ENCODE results near the gene WDPCP.

The WDPCP gene

DNA sequence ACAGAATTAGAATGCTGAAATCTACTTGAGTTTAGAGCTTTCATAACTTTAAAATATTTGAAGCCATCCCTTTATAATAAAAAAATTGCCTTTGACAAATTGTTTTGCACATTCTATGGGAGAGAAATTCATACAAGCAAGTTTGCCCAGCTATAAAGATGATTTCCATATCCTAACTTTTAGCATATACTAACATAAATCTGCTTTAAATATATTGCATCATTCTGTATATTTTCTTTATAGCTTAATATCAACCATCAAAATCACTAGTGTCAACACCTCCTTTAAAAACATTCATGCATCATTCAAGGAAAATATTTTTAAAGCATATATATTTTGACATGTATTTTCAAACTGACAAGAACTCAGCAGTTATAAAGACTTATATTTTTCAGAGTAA is 49.9 kb downstream of the WDPCP start:
- Mint-ChIP-seq H3K4me3 (no peak overlapping the region), H3K27me3 (no peaks in the 10 kb centered on the region), H3K36me3 (peaks cover 22% of the 10 kb centered on the region), H3K9me3 (ENCODE audit: low read depth) (peaks cover 9% of the 10 kb centered on the region), H3K4me1 (ENCODE audit: low read depth) (peaks cover 2% of the 10 kb centered on the region), H3K27ac (no peak overlapping the region)

DNA sequence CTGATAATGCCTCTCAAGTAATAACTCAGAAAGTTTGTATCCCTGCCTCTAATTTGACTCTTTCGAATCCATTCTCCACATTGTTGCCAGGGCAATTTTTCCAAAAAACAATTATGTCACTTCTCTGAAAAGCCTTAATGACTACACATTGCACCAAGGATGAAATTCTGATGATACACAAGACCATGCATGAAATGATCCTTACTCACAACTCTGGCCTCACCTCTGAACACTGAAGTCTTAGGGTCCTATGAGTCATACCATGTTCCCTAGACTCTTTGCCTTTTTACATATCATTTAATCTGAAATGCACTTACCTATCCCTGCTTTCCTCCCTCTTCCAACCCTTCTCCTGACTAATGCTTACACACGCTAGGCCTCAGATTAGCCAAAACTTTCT is 51.0 kb downstream of the WDPCP start:
- H3K36me3 Mint-ChIP-seq: peaks cover 33% of the 10 kb centered on the region
- no peaks in the 10 kb centered on the region for H3K27me3 Mint-ChIP-seq
- no peak overlapping the region for H3K4me3 Mint-ChIP-seq
- H3K9me3 Mint-ChIP-seq (ENCODE audit: low read depth): peaks cover 18% of the 10 kb centered on the region
- peaks cover 2% of the 10 kb centered on the region for H3K4me1 Mint-ChIP-seq (ENCODE audit: low read depth)
- no peak overlapping the region for H3K27ac Mint-ChIP-seq

GRCh38 chr2:63530704-63531279 is 57.5 kb downstream of the WDPCP start:
- Mint-ChIP-seq H3K4me3 (no peak overlapping the region), H3K27ac (no peak overlapping the region), H3K4me1 (ENCODE audit: low read depth) (peaks cover 2% of the 10 kb centered on the region), H3K36me3 (peaks cover 46% of the 10 kb centered on the region), H3K9me3 (ENCODE audit: low read depth) (peaks cover 25% of the 10 kb centered on the region), H3K27me3 (no peaks in the 10 kb centered on the region)

DNA sequence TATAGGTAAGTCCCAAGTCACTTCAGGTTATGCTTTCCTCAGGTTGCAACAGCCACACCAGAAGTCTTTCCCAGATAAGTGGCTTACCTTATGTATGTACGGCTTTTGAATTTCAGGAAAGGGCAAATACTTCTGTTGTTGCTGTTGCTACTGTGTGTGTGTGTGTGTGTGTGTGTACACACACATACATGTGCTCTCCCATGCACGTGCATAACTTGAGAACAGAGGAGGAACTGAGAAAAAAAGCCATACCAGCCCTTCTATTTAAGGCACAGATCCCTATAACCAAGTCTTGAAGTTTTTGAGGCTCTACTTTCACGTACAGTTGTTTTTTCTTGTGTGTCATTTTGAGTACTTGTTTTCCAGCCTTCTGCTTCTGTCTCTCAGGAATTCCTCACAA is 62.4 kb downstream of the WDPCP start:
- Mint-ChIP-seq H3K36me3 (peaks cover 53% of the 10 kb centered on the region), H3K4me1 (ENCODE audit: low read depth) (no peaks in the 10 kb centered on the region), H3K27ac (no peak overlapping the region), H3K27me3 (no peaks in the 10 kb centered on the region), H3K4me3 (no peak overlapping the region), H3K9me3 (ENCODE audit: low read depth) (peaks cover 43% of the 10 kb centered on the region)

GRCh38 chr2:63522950-63523349 is 65.3 kb downstream of the WDPCP start:
- H3K4me3 Mint-ChIP-seq: no peak overlapping the region
- peaks cover 3% of the 10 kb centered on the region for H3K4me1 Mint-ChIP-seq (ENCODE audit: low read depth)
- no peaks in the 10 kb centered on the region for H3K27me3 Mint-ChIP-seq
- peaks cover 49% of the 10 kb centered on the region for H3K9me3 Mint-ChIP-seq (ENCODE audit: low read depth)
- peaks cover 54% of the 10 kb centered on the region for H3K36me3 Mint-ChIP-seq
- no peak overlapping the region for H3K27ac Mint-ChIP-seq

GRCh38 chr2:63520793-63521192 is 67.5 kb downstream of the WDPCP start:
- no peaks in the 10 kb centered on the region for H3K27me3 Mint-ChIP-seq
- no peak overlapping the region for H3K4me3 Mint-ChIP-seq
- H3K4me1 Mint-ChIP-seq (ENCODE audit: low read depth): peaks cover 3% of the 10 kb centered on the region
- peaks cover 55% of the 10 kb centered on the region for H3K36me3 Mint-ChIP-seq
- no peak overlapping the region for H3K27ac Mint-ChIP-seq
- peaks cover 52% of the 10 kb centered on the region for H3K9me3 Mint-ChIP-seq (ENCODE audit: low read depth)

DNA sequence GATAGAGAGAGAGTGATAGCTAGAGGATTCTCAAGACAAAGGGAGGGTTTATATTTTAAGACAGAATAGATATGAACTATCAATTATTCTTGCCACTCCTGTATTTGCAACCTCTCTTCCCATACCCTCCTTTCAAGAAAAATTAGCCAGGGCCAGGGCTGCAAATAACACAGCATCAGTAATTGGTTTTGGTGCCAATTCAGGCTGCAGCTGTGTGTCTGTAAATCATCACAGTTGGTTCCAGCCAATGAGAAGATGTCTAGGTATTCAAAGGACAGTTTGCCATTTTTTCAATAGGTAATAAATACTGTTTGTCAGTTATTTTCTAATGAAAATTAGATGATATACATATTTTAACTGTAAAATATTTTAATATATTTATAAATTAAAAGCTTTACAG is 73.5 kb downstream of the WDPCP start:
- Mint-ChIP-seq H3K36me3 (peaks cover 32% of the 10 kb centered on the region), H3K4me3 (no peak overlapping the region), H3K4me1 (ENCODE audit: low read depth) (peaks cover 3% of the 10 kb centered on the region), H3K27me3 (no peaks in the 10 kb centered on the region), H3K9me3 (ENCODE audit: low read depth) (peaks cover 37% of the 10 kb centered on the region), H3K27ac (no peak overlapping the region)

GRCh38 chr2:63514237-63514716 is 74.0 kb downstream of the WDPCP start:
- H3K36me3 Mint-ChIP-seq: peaks cover 33% of the 10 kb centered on the region
- H3K27ac Mint-ChIP-seq: no peak overlapping the region
- H3K4me3 Mint-ChIP-seq: no peak overlapping the region
- no peaks in the 10 kb centered on the region for H3K27me3 Mint-ChIP-seq
- H3K4me1 Mint-ChIP-seq (ENCODE audit: low read depth): no peaks in the 10 kb centered on the region
- peaks cover 39% of the 10 kb centered on the region for H3K9me3 Mint-ChIP-seq (ENCODE audit: low read depth)

DNA sequence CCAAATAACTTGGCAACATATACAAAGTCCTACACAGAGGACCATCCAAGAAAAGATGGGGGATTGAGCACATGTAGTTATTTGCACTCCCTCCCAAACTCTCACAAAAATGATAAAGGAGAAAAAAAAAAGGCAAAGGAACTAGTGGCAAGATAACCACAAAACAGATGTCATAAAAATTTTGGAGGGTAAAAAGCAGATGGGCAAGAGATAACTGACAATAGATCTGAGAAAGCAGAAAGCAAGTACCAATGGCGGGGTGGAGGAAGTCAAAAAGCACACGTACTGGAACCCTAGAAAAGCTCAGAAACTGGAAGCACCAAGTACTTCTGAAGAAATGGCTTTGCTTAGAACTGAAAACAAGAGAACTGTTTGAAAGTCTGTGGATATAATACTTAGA is 82.0 kb downstream of the WDPCP start:
- no peak overlapping the region for H3K4me3 Mint-ChIP-seq
- H3K27ac Mint-ChIP-seq: no peak overlapping the region

GRCh38 chr2:63503818-63504217 is 84.5 kb downstream of the WDPCP start:
- Mint-ChIP-seq H3K4me3 (no peak overlapping the region), H3K4me1 (ENCODE audit: low read depth) (peaks cover 19% of the 10 kb centered on the region), H3K9me3 (ENCODE audit: low read depth) (peaks cover 10% of the 10 kb centered on the region), H3K27me3 (no peaks in the 10 kb centered on the region), H3K36me3 (peaks cover 13% of the 10 kb centered on the region), H3K27ac (no peak overlapping the region)

More for the DNA sequence above, 82.0 kb downstream of the WDPCP start:
- Mint-ChIP-seq H3K27me3 (no peaks in the 10 kb centered on the region), H3K36me3 (peaks cover 32% of the 10 kb centered on the region), H3K4me1 (ENCODE audit: low read depth) (peaks cover 16% of the 10 kb centered on the region), H3K9me3 (ENCODE audit: low read depth) (peaks cover 30% of the 10 kb centered on the region)

GRCh38 chr2:63500398-63500797 is 87.9 kb downstream of the WDPCP start:
- Mint-ChIP-seq H3K36me3 (peaks cover 7% of the 10 kb centered on the region), H3K27ac (no peak overlapping the region), H3K27me3 (no peaks in the 10 kb centered on the region), H3K4me1 (ENCODE audit: low read depth) (peaks cover 3% of the 10 kb centered on the region), H3K9me3 (ENCODE audit: low read depth) (no peaks in the 10 kb centered on the region), H3K4me3 (no peak overlapping the region)

DNA sequence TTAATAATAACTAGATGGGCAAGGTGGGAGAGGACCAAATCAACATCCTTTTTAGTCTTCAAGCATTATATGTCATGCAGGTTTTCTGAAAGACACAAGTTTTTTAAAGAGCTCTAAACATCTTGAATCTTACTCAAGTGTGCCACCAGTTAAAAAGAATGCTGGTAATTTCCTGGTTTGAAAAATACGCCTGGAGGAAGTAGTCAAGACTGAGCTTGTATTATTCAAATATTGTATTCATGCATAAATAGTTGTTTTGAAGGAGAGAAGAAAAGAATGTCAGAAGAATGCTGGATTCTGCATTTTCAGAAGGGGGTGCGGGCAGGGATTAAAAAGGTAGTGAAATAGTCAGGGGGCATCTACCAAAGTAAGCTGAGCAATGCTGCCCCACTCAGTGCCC is 90.7 kb downstream of the WDPCP start:
- Mint-ChIP-seq H3K9me3 (ENCODE audit: low read depth) (no peaks in the 10 kb centered on the region), H3K4me3 (no peak overlapping the region), H3K27me3 (no peaks in the 10 kb centered on the region), H3K4me1 (ENCODE audit: low read depth) (peaks cover 3% of the 10 kb centered on the region), H3K36me3 (peaks cover 9% of the 10 kb centered on the region), H3K27ac (no peak overlapping the region)

DNA sequence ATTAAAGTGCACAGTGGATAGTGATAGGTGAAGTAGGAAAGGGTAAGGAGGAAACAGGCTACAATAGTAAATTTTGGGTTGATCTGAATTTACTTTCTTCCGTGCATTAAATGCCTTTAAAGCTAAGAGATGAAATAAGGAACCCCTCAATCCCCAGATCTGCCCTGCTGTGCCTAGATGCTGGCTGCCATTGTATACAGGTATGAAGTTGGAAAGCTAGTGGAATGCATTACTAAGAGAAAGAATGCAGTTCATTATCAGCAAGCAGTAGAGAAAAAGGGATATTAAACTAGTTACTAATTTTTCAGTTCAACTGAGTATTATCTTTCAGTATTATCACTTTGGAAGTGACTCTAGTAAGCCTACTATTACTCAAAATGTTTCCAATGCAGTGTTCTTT is 93.3 kb downstream of the WDPCP start:
- H3K27me3 Mint-ChIP-seq: no peaks in the 10 kb centered on the region
- H3K9me3 Mint-ChIP-seq (ENCODE audit: low read depth): no peaks in the 10 kb centered on the region
- no peak overlapping the region for H3K27ac Mint-ChIP-seq
- H3K4me3 Mint-ChIP-seq: no peak overlapping the region
- H3K4me1 Mint-ChIP-seq (ENCODE audit: low read depth): peaks cover 3% of the 10 kb centered on the region
- H3K36me3 Mint-ChIP-seq: peaks cover 9% of the 10 kb centered on the region

- Mint-ChIP-seq H3K27me3 (no peaks in the 10 kb centered on the region), H3K4me1 (ENCODE audit: low read depth) (peaks cover 3% of the 10 kb centered on the region), H3K36me3 (peaks cover 7% of the 10 kb centered on the region), H3K4me3 (no peak overlapping the region), H3K9me3 (ENCODE audit: low read depth) (no peaks in the 10 kb centered on the region), H3K27ac (no peak overlapping the region)
Observed at GRCh38 chr2:63494100-63494499, 94.2 kb downstream of the WDPCP start.

- Mint-ChIP-seq H3K27me3 (no peaks in the 10 kb centered on the region), H3K27ac (no peak overlapping the region), H3K9me3 (ENCODE audit: low read depth) (no peaks in the 10 kb centered on the region), H3K4me1 (ENCODE audit: low read depth) (no peaks in the 10 kb centered on the region), H3K4me3 (no peak overlapping the region), H3K36me3 (no peaks in the 10 kb centered on the region)
Observed at GRCh38 chr2:63488118-63488713, 100.1 kb downstream of the WDPCP start.

- H3K4me3 Mint-ChIP-seq: no peak overlapping the region
- no peaks in the 10 kb centered on the region for H3K27me3 Mint-ChIP-seq
- H3K4me1 Mint-ChIP-seq (ENCODE audit: low read depth): no peaks in the 10 kb centered on the region
- no peaks in the 10 kb centered on the region for H3K9me3 Mint-ChIP-seq (ENCODE audit: low read depth)
- peaks cover 3% of the 10 kb centered on the region for H3K36me3 Mint-ChIP-seq
- no peak overlapping the region for H3K27ac Mint-ChIP-seq
Observed at GRCh38 chr2:63486861-63487290, 101.4 kb downstream of the WDPCP start.
